ENCODE data around the gene CLEC5A. TPM values are rescaled to one million over a fixed set of nuclear protein-coding genes. Genes with fewer than 3 reads are reported as not detected.
"Not testable (repeated sequence)": the region's sequence is repeated elsewhere in the genome, so short reads cannot be mapped to it uniquely, and the experiment has no call there.

CLEC5A gene
- total and polyA plus RNA-seq, 2 donors (not counting 1 experiment from before 2014, with no cell fraction given), result 0.03 to 0.47 TPM

DNA sequence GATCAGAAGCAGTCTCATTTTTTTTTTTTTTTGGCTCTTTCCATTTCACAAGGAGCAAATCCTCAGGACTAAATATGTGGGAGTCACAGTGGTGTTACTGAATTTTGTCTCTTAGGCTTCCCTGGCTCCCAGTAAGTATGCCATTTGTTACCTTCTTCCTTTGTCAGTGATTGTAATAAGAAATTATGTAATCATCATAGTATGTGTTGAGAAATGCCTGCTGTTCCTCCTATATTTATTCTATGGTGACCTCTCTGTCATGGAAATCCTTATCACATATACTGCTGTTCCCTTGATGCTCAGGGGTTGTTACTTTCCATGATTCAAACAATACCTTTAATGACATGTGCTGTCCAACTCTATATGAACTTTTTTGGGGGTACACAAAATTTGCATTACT, 35.4 kb downstream of the CLEC5A start:
- intact Hi-C loops (cut with micrococcal nuclease), result no loop called here
- no peak overlapping the region for H3K27ac Mint-ChIP-seq
- Histone ChIP-seq H2AFZ (ENCODE audit: insufficient read depth, low read depth, low read length, poor library complexity, severe bottlenecking) (no peak overlapping the region), H3K9ac (ENCODE audit: low read length) (no peak overlapping the region), H3K27me3 (replicated peaks in 1 of 4; ENCODE audit: control extremely low read depth in 1 of 4, control insufficient read depth in 3 of 4, insufficient read depth in 4 of 4, low read length in 3 of 4) (no peaks in the 10 kb centered on the region), H3K4me1 (ENCODE audit: control insufficient read depth in 2 of 2, insufficient read depth in 2 of 2, low read length in 2 of 2) (no peaks in the 10 kb centered on the region), H3K9me3 (ENCODE audit: control extremely low read depth in 1 of 3, control insufficient read depth in 2 of 3, insufficient read depth in 1 of 3, low read length in 2 of 3) (no peaks in the 10 kb centered on the region), H3K27ac (ENCODE audit: low read length in 2 of 2) (no peak overlapping the region), H4K20me1 (ENCODE audit: control insufficient read depth, insufficient read depth, low read length, poor library complexity, severe bottlenecking) (no peaks in the 10 kb centered on the region), H3K4me2 (replicated peaks; ENCODE audit: low read depth, low read length, poor library complexity, severe bottlenecking) (no peak overlapping the region), H3K79me2 (ENCODE audit: control insufficient read depth, insufficient read depth, low read length) (no peaks in the 10 kb centered on the region), H3K36me3 (replicated peaks in 1 of 2; ENCODE audit: control extremely low read depth in 1 of 2, control insufficient read depth in 1 of 2, extremely low read depth in 1 of 2, insufficient read depth in 2 of 2, low read length in 1 of 2) (no peaks in the 10 kb centered on the region), H3K4me3 (ENCODE audit: control extremely low read depth in 1 of 5, extremely low read depth in 1 of 5, insufficient read depth in 1 of 5, low read depth in 2 of 5, low read length in 4 of 5) (no peak overlapping the region)
- POLR2A ChIA-PET, result no interaction called here
- H3K4me3 Mint-ChIP-seq, result no peak overlapping the region
- CTCF ChIA-PET, result no interaction called here
- DNase-seq (no peak), ATAC-seq (ENCODE audit: low read depth) (no peak)
- peaks cover 4% of the 10 kb centered on the region for H3K27me3 Mint-ChIP-seq
- no peak for TF ChIP-seq EZH2 (IDR thresholded peaks at IDR 0.05; ENCODE audit: borderline replicate concordance, insufficient read depth, low read depth, low read length, poor library complexity, severe bottlenecking)
- TF ChIP-seq, protein P1, sequence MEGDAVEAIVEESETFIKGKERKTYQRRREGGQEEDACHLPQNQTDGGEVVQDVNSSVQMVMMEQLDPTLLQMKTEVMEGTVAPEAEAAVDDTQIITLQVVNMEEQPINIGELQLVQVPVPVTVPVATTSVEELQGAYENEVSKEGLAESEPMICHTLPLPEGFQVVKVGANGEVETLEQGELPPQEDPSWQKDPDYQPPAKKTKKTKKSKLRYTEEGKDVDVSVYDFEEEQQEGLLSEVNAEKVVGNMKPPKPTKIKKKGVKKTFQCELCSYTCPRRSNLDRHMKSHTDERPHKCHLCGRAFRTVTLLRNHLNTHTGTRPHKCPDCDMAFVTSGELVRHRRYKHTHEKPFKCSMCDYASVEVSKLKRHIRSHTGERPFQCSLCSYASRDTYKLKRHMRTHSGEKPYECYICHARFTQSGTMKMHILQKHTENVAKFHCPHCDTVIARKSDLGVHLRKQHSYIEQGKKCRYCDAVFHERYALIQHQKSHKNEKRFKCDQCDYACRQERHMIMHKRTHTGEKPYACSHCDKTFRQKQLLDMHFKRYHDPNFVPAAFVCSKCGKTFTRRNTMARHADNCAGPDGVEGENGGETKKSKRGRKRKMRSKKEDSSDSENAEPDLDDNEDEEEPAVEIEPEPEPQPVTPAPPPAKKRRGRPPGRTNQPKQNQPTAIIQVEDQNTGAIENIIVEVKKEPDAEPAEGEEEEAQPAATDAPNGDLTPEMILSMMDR (IDR thresholded peaks at IDR 0.05), result no peak
- H3K4me1 Mint-ChIP-seq, result no peaks in the 10 kb centered on the region
- no peaks in the 10 kb centered on the region for H3K9me3 Mint-ChIP-seq (ENCODE audit: insufficient read depth)

DNA sequence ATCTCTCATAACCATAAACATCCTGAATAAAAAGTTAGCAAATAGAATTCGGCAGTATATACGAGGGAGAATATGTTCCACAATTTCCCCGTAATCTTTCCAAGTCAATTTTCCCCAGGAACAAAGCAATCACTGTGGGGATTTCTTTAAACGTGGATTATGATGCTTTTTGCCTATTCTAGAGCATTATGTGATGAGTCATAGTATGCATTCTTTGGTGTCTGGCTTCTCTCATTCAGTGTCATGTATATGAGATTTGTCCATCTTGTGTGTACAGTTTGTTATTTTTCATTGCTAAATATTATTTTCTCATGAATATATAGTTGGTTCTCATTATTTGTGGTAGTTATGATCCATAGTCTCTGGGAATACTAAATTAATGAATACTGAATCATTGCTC, 40.5 kb downstream of the CLEC5A start:
- ChIA-PET CTCF (interaction anchor here (0.7 kb wide), 1 partner anchor 53 kb away, joined by 3 read pairs; no protein-coding TSS in a partner anchor), POLR2A (no interaction called here)
- TF ChIP-seq, protein P1 (IDR thresholded peaks at IDR 0.05), result no peak
- no peak for TF ChIP-seq EZH2 (IDR thresholded peaks at IDR 0.05; ENCODE audit: borderline replicate concordance, insufficient read depth, low read depth, low read length, poor library complexity, severe bottlenecking)
- intact Hi-C loops (cut with micrococcal nuclease), result no loop called here
- Mint-ChIP-seq H3K9me3 (ENCODE audit: insufficient read depth) (no peaks in the 10 kb centered on the region), H3K4me1 (no peaks in the 10 kb centered on the region), H3K27me3 (peaks cover 9% of the 10 kb centered on the region), H3K27ac (no peak overlapping the region), H3K4me3 (no peak overlapping the region)
- no peak overlapping the region for H3K27ac ChIP-seq (ENCODE audit: low read length in 2 of 2)
- no peaks in the 10 kb centered on the region for H3K79me2 ChIP-seq (ENCODE audit: control insufficient read depth, insufficient read depth, low read length)
- no peaks in the 10 kb centered on the region for H3K9me3 ChIP-seq (ENCODE audit: control extremely low read depth in 1 of 3, control insufficient read depth in 2 of 3, insufficient read depth in 1 of 3, low read length in 2 of 3)
- no peak for ATAC-seq (ENCODE audit: low read depth)
- H3K36me3 ChIP-seq (replicated peaks in 1 of 2; ENCODE audit: control extremely low read depth in 1 of 2, control insufficient read depth in 1 of 2, extremely low read depth in 1 of 2, insufficient read depth in 2 of 2, low read length in 1 of 2), result no peaks in the 10 kb centered on the region
- H3K9ac ChIP-seq (ENCODE audit: low read length), result no peak overlapping the region
- H2AFZ ChIP-seq (ENCODE audit: insufficient read depth, low read depth, low read length, poor library complexity, severe bottlenecking), result no peak overlapping the region
- no peak for DNase-seq
- no peaks in the 10 kb centered on the region for H3K27me3 ChIP-seq (replicated peaks in 1 of 4; ENCODE audit: control extremely low read depth in 1 of 4, control insufficient read depth in 3 of 4, insufficient read depth in 4 of 4, low read length in 3 of 4)
- no peaks in the 10 kb centered on the region for H3K4me1 ChIP-seq (ENCODE audit: control insufficient read depth in 2 of 2, insufficient read depth in 2 of 2, low read length in 2 of 2)
- H3K4me3 ChIP-seq (ENCODE audit: control extremely low read depth in 1 of 5, extremely low read depth in 1 of 5, insufficient read depth in 1 of 5, low read depth in 2 of 5, low read length in 4 of 5), result no peak overlapping the region
- H3K4me2 ChIP-seq (replicated peaks; ENCODE audit: low read depth, low read length, poor library complexity, severe bottlenecking), result no peak overlapping the region
- no CpG with 5 or more reads among the region's 4 CpGs for WGBS (ENCODE audit: insufficient coverage)
- H4K20me1 ChIP-seq (ENCODE audit: control insufficient read depth, insufficient read depth, low read length, poor library complexity, severe bottlenecking), result no peaks in the 10 kb centered on the region

DNA sequence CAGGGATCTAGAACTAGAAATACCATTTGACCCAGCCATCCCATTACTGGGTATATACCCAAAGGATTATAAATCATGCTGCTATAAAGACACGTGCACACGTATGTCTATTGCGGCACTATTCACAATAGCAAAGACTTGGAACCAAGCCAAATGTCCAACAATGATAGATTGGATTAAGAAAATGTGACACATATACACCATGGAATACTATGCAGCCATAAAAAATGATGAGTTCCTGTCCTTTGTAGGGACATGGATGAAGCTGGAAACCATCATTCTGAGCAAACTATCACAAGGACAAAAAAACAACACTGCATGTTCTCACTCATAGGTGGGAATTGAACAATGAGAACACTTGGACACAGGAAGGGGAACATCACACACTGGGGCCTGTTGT, 47.4 kb downstream of the CLEC5A start:
- H3K4me1 ChIP-seq (ENCODE audit: control insufficient read depth in 2 of 2, insufficient read depth in 2 of 2, low read length in 2 of 2); H2AFZ ChIP-seq (ENCODE audit: insufficient read depth, low read depth, low read length, poor library complexity, severe bottlenecking); H3K27ac ChIP-seq (ENCODE audit: low read length in 2 of 2); ATAC-seq (ENCODE audit: low read depth); H3K79me2 ChIP-seq (ENCODE audit: control insufficient read depth, insufficient read depth, low read length); POLR2A ChIA-PET; H3K4me3 ChIP-seq (ENCODE audit: control extremely low read depth in 1 of 5, extremely low read depth in 1 of 5, insufficient read depth in 1 of 5, low read depth in 2 of 5, low read length in 4 of 5); H3K4me2 ChIP-seq (replicated peaks; ENCODE audit: low read depth, low read length, poor library complexity, severe bottlenecking); DNase-seq; H3K27ac Mint-ChIP-seq; H3K9ac ChIP-seq (ENCODE audit: low read length); H3K27me3 ChIP-seq (replicated peaks in 1 of 4; ENCODE audit: control extremely low read depth in 1 of 4, control insufficient read depth in 3 of 4, insufficient read depth in 4 of 4, low read length in 3 of 4); intact Hi-C loops (cut with micrococcal nuclease); H3K27me3 Mint-ChIP-seq; H3K9me3 ChIP-seq (ENCODE audit: control extremely low read depth in 1 of 3, control insufficient read depth in 2 of 3, insufficient read depth in 1 of 3, low read length in 2 of 3); H3K4me1 Mint-ChIP-seq; H3K9me3 Mint-ChIP-seq (ENCODE audit: insufficient read depth); H4K20me1 ChIP-seq (ENCODE audit: control insufficient read depth, insufficient read depth, low read length, poor library complexity, severe bottlenecking); H3K4me3 Mint-ChIP-seq; H3K36me3 ChIP-seq (replicated peaks in 1 of 2; ENCODE audit: control extremely low read depth in 1 of 2, control insufficient read depth in 1 of 2, extremely low read depth in 1 of 2, insufficient read depth in 2 of 2, low read length in 1 of 2); CTCF ChIA-PET: not testable (repeated sequence)
- no CpG with 5 or more reads among the region's 3 CpGs for WGBS (ENCODE audit: insufficient coverage)
